Right ventricle myocardium inferior (tissue), 1 donor: ENCODE data around the gene SPOCK2. TPM values are rescaled to one million over a fixed set of nuclear protein-coding genes. Genes with fewer than 3 reads are reported as not detected.
"Not testable (repeated sequence)": the region's sequence is repeated elsewhere in the genome, so short reads cannot be mapped to it uniquely, and the experiment has no call there.

Source experiments
- ATAC-seq: fragments of 200-7000 bp; cut with Tn5 transposase; one replicate; pipeline ENCODE4 v1.9.1; 2020; ENCODE audit warnings: mild to moderate bottlenecking, moderate library complexity
- DNase-seq: peaks from one replicate; pipeline ENCODE4 v3.0.0; 2021; ENCODE audit errors: missing footprints
- intact Hi-C: fragments of 100-400 bp; cut with DNase I; formaldehyde crosslinking; loops from one replicate; pipeline ENCODE4 v1.11.0; 2022
- total RNA-seq: library from RNA; stranded (reverse); fragmentation: NEBNext Ultra II Directional; extraction: Animal tissue kit (Norgen Biotek cat#: 25700); gene quantifications from one replicate; pipeline ENCODE4 v1.2.1, GENCODE V29; 2021
- donor health status: DM: no; HTN: yes; CAD: no; lungs with severe emphysema.

Gene SPOCK2
- total RNA-seq, 1 donor from 2014 or later = 10.4 TPM

GRCh38 chr10:72048450-72049124, 39.8 kb downstream of the SPOCK2 start:
- DNase-seq = peak; percentile 88
- intact Hi-C loops = loop anchor here (1.0 kb wide), 2 partner anchors 92 to 152 kb away; no protein-coding TSS in a partner anchor

GRCh38 chr10:72045586-72045985, 42.8 kb downstream of the SPOCK2 start:
- ATAC-seq = no peak

More at GRCh38 chr10:72048450-72049124, 39.8 kb downstream of the SPOCK2 start:
- ATAC-seq = peak; percentile 79

GRCh38 chr10:72044417-72045041, 43.8 kb downstream of the SPOCK2 start:
- ATAC-seq (peak; percentile 85), DNase-seq (no peak)
- intact Hi-C loops = loop anchor here (1.0 kb wide), 1 partner anchor 88 kb away; no protein-coding TSS in a partner anchor

More at GRCh38 chr10:72045586-72045985, 42.8 kb downstream of the SPOCK2 start:
- intact Hi-C loops = no loop called here
- no peak for DNase-seq

DNA sequence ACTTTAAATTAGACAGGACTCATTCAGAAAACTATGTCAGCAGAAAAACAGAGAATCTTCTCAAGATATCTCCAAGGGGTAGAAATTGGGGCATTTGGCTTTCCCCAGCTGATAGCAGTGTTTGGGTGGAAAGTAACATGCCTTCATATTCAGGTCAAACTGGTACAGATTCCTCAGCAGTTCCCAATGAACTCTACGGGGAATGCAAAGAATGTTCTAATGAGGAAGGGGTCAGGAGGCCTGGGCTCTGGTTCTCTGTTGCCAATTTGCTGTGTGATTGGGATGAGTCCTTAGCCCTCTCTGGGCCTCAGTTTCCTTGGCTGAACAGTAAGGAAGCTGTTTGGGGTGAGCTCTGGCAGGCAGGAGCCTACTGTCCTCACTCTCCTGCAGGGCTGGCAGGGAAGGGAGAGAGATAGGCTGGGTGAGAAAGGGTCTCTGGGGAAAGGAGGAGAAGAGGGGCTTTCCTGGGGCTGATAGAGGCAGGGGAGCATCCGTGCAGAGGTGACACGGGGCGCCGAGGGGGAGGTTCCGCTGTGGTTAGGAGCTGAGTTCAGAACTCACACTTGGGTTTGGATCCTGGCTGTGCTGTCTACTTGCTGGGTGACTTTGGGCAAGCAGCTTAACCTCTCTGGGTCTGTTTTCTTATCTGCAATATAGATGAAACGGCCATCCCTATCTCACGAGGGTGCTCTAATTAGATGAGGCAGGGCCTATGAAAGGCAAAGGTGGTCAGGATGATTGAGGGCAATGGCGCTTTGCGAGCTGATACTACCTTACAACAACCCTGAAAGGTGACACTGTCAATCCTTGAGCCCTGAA, 45.1 kb downstream of the SPOCK2 start:
- intact Hi-C loops = no loop called here
- no peak for ATAC-seq
- DNase-seq = peak; percentile 26

DNA sequence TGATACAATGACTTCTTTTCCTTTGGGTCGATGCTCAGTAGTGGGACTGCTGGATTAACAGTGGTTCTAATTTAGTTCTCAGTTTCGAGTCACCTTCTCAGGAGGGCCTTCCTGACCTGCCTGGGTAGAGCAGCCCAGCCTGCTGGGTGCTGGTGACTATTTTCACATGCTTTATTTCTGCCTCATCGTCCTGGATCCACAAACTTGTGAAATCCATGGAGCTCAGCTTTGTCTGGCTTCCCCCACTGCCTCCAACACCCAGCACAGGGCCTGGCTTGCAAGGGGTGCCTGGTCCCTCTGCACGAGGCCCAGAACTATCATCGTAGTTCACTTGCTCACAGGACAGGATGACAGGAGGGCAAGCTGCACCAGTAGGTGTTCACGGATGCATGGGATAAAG, 46.9 kb downstream of the SPOCK2 start:
- intact Hi-C loops = no loop called here
- ATAC-seq (no peak), DNase-seq (no peak)

DNA sequence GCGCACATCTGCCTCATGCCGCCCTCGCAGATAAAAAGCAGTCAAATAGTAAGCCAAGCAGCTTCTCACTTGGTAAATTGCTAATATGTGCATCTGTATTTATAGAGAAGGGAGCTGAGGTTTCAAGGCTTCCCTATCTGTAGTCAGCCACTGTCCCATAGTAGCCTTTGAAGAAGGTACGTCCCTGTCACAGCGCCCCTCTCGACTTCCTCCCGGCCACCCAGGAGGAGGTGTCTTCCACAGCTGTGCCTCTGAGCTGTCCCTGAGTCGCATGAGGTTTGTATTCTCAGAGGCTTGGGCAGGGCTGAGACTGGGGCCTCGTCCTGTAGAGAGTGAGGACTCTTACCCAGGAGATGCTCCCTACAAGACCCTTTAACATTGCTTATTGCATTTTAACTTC, 49.0 kb downstream of the SPOCK2 start:
- DNase-seq (peak; percentile 4), ATAC-seq (no peak)
- intact Hi-C loops = no loop called here

GRCh38 chr10:72038458-72039001, 49.8 kb downstream of the SPOCK2 start:
- peak; percentile 18 for ATAC-seq
- intact Hi-C loops = no loop called here
- DNase-seq = peak; percentile 40

GRCh38 chr10:72037811-72038210, 50.5 kb downstream of the SPOCK2 start:
- intact Hi-C loops = no loop called here
- no peak for ATAC-seq

DNA sequence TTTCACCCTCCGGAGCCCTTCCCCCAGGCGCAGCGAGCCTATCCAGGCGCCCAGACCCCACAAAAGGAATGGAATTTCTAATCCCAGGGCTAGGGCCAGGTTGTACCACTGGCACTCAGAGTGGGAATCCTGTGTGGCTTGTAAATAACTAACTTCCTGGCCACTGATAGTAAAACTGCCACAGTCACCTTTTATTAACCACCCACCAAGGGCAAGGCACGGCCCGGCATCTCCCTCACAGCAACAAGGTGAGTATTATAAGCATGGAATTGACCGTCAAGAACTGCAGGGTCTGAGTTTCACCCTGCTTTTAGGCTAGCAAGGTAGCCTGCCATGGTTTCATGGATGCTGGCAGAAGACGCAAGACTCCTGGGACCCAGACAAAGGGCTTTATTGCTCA, 51.1 kb downstream of the SPOCK2 start:
- intact Hi-C loops = no loop called here
- ATAC-seq = no peak
- no peak for DNase-seq

More at GRCh38 chr10:72037811-72038210, 50.5 kb downstream of the SPOCK2 start:
- no peak for DNase-seq

- DNase-seq (peak; percentile 65), ATAC-seq (peak; percentile 14)
- intact Hi-C loops = loop anchor here (2.0 kb wide), 1 partner anchor 19 kb away; no protein-coding TSS in a partner anchor
Observed at GRCh38 chr10:72035252-72035887, 53.0 kb downstream of the SPOCK2 start.

DNA sequence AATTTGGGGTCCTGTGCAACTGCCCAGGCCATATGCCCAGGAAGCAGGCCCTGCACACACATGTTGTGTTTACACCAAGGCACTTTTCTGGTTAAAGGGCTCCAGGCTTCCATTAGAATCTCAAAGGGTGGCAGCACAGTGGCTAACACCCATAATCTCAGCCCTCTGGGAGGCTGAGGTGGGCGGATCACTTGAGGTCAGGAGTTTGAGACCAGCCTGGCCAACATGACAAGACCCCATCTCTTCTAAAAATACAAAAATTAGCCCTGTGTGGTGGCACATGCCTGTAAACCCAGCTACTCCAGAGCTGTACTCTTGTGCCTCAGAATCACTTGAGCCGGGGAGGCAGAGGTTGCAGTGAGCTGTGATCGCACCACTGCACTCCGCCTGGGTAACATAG, 53.6 kb downstream of the SPOCK2 start:
- ATAC-seq = no peak
- peak; percentile 11 for DNase-seq
- intact Hi-C loops = loop anchor here (2.0 to 5.0 kb wide), 2 partner anchors 18 to 37 kb away; no protein-coding TSS in a partner anchor

- ATAC-seq (no peak), DNase-seq (peak; percentile 46)
- intact Hi-C loops = loop anchor here (2.0 to 5.0 kb wide), 2 partner anchors 17 to 37 kb away; no protein-coding TSS in a partner anchor
Observed at GRCh38 chr10:72034040-72034499, 54.3 kb downstream of the SPOCK2 start.

DNA sequence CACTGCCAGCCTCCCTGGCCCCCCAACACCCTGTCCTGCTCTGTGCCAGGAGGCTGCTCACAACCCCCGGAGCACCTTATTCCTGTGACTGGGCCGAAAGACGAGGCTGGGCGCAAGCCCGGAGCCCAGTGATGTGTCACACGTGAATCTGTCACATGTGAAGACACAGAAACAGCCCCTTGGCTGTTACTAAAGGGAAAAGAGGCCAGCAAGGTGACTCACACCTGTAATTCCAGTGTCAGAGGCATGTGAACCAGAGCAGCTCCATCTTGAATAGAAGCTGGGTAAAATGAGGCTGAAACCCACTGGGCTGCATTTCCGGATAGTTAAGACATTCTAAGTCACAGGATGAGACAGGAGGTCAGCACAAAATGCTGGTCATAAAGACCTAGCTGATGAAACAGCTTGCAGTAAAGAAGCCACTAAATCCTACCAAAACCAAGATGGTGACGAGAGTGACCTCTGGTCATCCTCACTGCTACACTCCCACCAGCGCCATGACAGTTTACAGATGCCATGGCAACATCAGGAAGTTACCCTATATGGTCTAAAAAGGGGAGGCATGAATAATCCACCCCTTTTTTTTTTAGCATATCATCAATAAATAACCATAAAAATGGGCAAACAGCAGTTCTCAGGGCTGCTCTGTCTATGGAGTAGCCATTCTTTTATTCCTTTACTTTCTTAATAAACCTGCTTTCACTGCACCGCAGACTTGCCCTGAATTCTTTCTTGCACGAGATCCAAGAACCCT, 55.8 kb downstream of the SPOCK2 start:
- DNase-seq = peak; percentile 30
- ATAC-seq = not testable (repeated sequence)
- intact Hi-C loops = loop anchor here (5.0 kb wide), 1 partner anchor 35 kb away; no protein-coding TSS in a partner anchor

- intact Hi-C loops = loop anchor here (5.0 kb wide), 1 partner anchor 34 kb away; no protein-coding TSS in a partner anchor
- no peak for ATAC-seq
- peak; percentile 53 for DNase-seq
Observed at GRCh38 chr10:72031706-72032105, 56.6 kb downstream of the SPOCK2 start.

- intact Hi-C loops = loop anchor here (5.0 kb wide), 1 partner anchor 34 kb away; no protein-coding TSS in a partner anchor
- DNase-seq (peak; percentile 86), ATAC-seq (peak; percentile 93)
Observed at GRCh38 chr10:72030762-72031543, 57.4 kb downstream of the SPOCK2 start.

- intact Hi-C loops = no loop called here
- DNase-seq = no peak
- ATAC-seq = no peak
Observed at GRCh38 chr10:72029414-72029813, 58.9 kb downstream of the SPOCK2 start.

GRCh38 chr10:72027498-72027897, 60.9 kb downstream of the SPOCK2 start:
- ATAC-seq (no peak), DNase-seq (no peak)
- intact Hi-C loops = no loop called here
